NCI-H128 (cell line): ENCODE measurements around the gene PARD3.
"Not testable (repeated sequence)": the region's sequence is repeated elsewhere in the genome, so short reads cannot be mapped to it uniquely, and the experiment has no call there.

Experiments used
- DNase-seq: peaks from one replicate; lab custom pipeline; 2025; ENCODE audit not compliant: unreplicated experiment; lab: John Stamatoyannopoulos, UW

The PARD3 gene

DNA sequence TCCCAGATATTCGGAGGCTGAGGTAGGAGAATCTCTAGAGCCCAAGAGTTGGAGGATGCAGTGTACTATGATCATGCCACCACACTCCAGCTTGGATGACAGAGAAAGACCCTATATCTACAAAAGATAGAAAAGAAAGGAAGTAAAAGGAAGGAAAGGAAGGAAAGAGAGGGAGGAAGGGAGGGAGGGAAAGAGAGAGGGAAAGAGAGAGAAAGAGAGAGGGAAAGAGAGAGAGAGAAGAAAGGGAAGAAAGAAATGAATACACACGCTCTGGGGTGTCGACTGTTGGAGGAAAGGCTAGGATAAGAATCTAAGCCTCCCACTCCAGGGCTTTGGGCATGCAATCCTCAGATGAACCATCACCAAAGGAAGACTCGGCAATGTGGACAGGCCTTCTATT, 69.9 kb downstream of the PARD3 start:
- DNase-seq = no peak

DNA sequence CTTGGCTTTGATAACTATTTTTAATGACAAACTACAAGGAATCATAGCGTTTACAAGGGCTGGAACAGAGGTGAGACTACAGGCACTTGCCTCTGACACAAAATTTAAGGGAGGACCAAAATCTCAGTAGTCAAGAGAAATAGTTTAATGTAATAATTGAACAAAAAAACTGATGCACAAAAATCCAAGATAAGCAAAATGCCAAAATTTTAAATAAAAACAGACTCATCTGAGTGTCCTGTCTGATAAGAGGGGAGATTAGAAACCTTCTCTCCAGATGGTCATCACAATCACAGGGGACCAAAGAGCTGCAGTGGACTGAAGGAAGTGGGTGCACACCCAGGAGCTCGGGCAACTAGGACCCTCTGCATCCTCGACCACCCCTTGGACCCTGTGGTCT, 70.5 kb downstream of the PARD3 start:
- DNase-seq = no peak

DNA sequence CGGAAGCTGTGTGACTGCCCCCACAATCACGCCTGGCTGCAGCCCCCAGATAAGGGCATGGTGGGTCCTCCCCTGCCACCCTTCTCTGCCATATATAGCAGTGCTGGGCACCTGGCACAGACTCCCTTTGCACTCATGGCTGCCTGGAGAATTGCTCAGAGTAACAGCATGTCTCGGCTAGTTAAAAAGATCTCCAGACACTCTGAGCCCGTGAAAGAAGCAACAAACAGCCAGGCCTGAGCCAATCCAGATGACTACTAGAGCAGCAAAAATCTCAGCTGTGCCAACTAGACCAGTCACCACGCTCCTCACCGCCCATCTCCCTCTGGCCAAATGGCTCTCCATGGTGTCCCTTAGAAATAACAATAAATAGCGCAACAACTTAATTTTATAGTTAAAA, 71.3 kb downstream of the PARD3 start:
- no peak for DNase-seq

DNA sequence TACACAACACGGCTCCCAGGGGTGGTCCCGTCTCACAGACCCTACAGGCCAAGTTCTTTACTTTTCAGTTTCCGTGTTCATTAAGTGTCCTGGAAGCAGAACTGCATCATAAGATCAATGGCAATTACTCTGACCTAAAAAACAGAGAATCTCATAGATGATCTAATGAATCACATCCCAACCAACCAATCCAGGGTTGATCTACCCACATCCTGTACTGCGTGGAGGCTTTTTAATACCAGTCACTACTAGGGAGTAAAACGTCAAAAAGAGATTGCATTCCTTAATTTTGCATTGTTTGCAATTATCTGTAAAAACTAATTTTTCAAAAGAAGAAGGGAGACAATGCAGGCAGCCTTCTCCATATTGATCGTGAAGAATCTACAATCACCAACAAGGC, 72.6 kb downstream of the PARD3 start:
- no peak for DNase-seq

DNA sequence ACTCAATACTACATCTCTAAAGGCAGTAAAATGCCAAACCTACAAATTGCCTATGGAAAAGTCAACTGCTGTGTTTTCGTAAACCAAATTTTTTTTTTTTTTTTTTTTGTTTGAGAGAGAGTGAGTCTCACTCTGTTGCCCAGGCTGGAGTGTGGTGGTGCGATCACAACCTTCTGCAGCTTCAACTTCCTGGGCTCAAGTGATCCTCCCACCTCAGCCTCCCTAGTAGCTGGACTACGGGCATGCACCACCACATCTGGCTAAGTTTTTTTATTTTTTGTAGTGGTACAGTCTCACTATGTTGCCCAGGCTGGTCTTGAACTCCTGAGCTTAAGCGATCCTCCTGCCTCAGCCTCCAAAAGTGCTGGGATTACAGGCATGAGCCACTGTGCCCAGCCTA, 74.0 kb downstream of the PARD3 start:
- DNase-seq = not testable (repeated sequence)

DNA sequence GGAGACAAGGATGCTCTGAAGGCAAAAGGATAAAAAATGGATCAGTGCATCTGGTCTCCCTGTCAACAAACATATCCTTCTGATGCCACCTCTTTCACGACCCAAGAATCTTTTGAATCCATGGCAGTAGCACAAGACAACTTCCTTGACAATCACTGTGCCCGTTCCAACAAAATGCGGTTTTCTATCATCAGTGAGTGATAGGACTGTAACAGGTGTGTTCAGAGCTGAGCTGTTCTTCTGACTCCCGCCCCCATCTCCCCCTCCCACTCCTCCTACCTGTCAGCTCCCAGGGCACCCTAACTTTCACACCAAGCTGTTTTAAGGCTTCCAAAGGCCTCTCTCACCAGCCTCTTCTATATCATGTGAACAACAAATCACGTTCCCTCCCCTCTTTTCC, 74.8 kb downstream of the PARD3 start:
- DNase-seq = no peak

DNA sequence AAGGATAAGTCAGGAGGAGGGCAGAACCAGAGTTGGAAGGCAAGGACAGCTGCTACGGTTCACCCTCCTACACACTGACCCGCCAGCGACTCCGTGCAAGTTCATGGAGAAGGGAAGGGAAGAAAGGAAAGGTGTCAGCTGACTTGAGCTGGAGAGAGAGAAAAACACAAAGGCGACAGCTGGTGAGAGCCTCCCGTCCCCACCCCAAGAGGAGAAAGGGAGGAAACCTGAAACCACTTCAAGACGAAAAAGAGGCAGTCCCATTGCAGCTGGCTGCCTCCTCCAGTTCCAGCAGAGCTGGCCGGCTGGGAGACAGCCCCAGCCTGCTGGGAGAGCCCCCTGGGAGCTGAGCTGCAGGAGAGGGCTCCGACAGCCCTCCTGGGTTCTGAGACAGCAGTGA, 75.2 kb downstream of the PARD3 start:
- DNase-seq = peak; percentile 62

DNA sequence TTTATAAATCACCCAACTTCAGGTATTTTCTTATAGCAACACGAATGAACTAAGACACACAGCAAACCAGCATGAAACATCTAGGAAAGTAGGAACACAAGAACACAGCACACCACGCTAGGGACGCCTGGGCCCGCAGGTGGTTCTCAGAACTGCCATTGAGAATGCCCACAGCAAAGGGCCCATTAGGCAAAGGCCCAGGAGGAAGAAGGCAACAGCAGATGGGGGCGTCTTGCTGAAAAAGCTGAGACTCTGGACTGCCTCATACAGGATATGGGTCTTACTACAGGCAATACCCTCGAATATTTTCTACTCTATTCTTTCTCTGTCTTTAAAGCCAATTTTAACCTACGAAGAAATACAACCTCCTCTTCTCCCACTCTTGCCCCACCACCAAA, 77.3 kb downstream of the PARD3 start:
- no peak for DNase-seq

DNA sequence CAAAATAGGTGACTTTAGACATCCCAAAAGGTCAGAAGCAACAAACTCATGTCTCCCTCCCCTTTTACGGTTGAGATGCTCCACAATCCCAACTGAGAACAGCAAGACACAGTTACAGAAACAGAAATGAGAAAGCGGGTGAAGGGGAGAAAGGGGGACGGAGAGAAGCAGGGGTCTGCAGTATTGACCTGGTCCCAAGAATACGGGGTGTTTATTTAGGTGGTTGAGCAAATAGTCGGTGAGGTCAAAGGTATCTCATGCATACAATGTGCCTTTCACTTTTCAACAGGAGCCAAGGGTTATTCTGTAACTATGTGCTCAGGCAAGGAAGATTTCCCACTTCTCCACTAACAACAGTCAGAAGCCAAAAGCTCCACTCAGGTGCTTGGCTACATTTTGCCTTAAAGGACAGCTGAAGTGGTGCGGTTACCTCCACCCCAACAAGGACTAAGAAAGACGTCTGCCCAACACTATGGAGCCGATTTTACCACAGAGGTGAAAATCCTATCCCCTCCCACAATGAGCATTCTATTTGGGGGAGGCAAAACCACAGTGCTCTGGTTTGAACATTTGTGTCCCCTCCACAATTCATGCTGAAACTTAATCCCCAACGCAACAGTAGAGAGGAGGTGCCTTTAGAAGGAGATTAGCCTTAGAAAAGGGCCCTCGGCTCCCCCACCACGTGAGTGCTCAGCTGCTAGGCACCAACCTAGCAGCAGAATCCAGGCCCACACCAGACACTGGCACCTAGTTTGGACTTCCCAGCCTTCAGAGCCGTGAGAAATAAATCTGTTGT, 77.9 kb downstream of the PARD3 start:
- no peak for DNase-seq

DNA sequence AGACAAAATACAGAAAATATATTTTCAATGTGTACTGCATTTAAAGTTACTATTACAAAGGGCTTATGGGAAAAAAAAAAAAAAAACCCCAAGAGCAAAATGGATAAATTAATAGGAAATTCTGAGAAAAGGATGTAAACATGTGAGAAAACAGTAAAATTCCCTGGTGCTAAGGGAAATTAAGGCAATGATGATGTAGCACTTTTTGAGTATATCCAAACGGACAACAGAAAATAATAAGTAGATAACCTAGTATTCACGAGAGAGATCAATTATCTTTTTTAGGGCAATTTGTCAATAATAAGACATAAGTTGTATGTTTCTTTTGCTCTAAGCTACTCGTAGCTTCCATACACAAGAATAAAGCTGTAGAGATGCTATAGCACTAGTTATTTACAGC, 80.2 kb downstream of the PARD3 start:
- no peak for DNase-seq

DNA sequence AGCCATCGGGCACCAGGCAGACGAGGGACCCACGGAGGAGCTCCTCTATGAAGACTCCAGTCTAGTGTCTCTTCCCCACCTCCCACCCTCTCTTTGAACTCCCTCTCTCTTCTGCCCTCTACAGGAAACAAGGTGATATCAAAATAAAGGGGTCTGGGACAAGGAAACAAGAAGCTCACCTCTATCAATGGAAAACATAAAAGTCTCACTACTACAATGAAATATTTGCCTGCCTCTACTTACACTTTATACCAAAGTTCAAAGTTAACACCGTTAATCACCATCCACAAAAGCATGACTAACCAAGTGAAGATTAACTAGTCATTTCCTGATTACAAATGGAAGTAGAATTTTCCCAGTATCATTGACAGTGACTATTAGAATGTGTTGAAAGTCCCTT, 82.2 kb downstream of the PARD3 start:
- no peak for DNase-seq

DNA sequence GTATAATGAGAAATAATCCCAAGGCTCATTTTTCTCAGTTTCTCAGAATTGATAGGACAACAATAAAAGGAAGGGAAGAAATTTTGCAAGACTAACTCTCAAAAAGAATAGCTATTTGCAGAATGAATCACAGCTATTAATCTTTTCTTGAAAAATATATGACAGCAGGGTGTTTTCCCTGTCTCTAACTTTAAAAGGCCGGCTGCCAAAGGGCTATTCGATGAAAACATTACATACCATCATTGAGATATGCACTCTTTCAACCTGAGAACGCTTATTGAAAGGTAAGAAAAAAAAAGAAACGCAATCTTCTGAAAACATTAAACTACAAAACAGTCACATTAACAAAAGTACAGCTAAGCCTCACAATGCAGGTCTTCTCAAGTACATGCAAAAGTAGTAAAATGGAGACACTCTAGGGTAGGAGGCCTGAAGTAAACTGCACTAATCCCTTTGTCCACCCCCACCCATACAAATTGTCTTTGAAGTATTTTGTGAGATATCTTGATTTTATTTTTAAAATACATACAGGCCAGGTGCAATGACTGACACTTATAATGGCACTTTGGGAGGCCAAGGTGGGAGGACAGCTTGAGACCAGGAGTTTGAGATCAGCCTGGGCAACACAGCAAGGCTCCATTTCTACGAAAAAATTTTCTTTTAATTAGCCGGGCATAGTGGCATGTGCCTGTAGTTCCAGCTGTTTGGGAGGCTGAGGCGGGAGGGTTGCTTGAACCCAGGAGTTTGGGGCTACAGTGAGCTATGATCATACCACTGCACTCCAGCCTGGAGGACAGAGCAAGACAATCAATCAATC, 83.0 kb downstream of the PARD3 start:
- no peak for DNase-seq

DNA sequence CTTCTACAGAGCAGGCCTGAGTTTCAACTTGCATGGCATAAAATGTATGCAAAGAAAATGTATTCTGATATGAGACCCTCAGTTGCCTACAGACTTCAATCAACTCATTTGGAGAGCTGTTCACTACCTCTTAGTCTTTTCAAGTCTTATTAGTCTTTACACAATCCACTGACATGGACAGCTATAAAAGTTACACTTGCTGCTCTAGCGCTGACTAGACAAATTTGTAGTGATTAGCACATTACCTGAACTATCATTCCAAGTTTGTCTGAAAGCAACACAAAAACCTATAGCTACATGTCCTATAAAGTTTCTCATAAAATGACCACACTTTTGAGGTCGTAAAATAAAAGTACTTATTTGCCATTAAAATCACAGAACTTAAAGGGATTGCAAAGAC, 83.9 kb downstream of the PARD3 start:
- DNase-seq = no peak

DNA sequence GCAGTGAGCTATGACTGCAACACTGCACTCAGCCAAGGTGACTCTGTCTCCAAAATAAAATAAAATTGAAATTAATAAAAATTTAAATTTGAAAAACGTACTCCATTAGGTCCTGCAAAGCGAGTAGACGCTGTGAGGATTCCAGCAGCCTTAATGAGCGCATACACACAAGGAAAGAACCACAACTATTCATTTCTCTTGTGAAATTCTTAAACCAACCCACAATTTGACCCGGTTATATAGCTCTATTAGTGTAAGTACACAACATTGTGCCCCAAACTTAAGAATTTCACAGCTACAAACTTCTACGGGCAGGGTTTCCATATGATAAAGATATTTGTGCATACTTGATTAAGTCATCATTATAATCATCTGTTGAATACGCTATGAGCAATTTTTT, 84.4 kb downstream of the PARD3 start:
- DNase-seq = no peak

DNA sequence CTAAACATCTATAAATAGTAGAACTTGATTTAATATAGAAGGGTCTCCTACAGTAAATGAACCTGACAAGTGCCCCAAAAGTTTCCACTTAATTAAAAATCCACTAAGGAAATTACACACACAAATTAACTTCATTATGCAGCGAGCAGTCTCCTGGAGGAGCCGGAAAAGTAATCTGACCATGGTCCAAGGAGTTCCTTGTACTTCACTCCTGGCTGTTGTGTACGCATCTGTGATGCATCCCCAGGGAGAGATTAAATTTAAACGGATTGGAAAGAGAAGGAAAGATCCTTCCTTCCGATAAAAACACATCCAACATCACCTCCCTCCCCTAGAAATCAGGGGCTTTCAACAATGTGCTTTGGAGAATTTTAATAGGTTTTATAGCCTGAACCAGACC, 85.5 kb downstream of the PARD3 start:
- no peak for DNase-seq

DNA sequence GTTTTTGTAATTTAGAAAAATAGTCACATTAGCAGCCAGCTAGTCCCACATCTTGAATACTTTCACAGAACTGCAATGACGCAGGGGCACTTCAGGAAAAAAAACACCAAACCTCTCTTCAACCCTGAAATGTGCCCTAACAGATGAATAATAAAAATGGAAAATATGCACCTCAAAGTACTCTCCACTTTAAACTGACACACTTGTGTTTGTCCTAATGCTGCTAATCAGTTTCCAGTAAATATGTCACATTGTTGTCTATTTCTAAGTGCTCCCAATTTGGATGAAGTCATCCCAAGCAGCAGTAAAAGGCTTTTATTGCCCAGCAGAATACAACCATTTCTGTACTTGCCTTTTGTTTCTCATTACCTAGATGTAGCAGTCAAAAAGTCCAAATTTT, 86.7 kb downstream of the PARD3 start:
- no peak for DNase-seq

DNA sequence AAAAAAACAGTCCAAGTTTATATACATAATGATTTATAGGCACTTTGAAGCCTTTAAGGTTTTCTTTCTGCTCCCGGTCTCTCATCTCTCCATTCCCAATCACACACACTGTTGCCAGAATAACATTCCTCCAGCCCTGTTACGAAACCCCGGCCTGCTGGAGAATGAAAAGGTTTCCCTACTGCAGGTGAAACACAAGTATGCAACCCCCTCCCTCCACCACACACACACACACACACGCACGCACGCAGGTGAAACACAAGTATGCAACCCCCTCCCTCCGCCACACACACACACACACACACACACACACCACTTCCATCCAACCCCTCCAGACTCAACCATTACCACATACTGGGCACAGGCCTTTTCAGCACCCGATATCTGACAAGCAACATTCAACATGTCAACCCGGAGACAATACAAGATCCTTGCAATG, 87.5 kb downstream of the PARD3 start:
- DNase-seq = no peak

DNA sequence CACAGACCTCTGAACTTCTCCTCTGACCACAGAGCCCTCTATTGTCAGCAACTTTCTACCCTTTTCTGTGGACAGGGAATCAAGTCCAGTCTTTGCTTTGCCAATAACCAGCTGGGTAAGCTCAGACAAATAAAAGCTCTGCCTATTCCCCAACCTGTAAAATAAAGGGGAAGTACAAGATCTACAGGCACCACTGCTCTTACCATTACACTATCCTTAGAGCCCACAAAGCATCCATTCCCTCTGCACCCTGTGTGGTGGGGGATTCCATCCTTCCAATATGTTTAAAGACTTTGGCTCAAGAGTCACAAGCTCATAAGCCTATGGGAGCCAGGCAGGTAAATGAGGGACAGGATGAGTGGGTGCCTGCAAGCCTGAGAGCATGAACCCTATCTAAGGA, 88.2 kb downstream of the PARD3 start:
- DNase-seq = no peak

DNA sequence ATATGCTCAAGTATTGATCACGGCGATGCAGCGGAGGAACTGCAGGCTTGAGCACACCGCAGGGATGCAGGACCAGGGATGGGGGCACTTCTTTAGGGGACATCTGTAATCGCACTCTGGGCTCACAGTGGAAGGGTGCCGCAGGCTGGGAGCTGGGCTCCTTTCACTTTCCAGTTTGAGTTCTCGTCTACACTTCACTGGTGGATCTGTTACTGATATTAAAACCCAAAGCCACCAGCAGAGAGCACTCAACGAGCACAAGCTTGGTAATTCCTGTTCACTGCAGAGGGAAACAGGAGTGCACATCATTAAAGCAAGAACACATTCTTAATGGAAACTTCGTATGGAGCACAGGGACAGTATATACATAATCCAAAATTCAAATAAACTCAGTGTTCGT, 91.3 kb downstream of the PARD3 start:
- DNase-seq = peak; percentile 1

DNA sequence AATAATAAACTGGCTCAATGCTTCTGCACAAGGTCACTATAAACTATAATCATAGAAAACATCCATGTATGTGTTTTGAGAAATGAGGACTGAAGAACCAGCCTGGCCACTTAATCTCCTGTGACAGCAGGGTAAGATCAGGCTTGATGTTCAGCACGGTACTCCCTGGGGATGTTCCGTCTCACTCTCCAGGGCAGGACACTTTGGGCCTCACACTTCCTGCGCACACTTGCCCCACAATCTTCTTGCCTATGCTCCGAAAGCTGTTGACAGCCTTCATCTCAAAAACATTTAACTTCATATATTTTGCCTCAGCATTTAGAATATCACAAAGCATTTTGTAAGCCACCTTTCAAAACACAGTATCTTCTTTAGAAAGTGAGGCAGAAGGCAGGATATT, 92.7 kb downstream of the PARD3 start:
- DNase-seq = no peak

DNA sequence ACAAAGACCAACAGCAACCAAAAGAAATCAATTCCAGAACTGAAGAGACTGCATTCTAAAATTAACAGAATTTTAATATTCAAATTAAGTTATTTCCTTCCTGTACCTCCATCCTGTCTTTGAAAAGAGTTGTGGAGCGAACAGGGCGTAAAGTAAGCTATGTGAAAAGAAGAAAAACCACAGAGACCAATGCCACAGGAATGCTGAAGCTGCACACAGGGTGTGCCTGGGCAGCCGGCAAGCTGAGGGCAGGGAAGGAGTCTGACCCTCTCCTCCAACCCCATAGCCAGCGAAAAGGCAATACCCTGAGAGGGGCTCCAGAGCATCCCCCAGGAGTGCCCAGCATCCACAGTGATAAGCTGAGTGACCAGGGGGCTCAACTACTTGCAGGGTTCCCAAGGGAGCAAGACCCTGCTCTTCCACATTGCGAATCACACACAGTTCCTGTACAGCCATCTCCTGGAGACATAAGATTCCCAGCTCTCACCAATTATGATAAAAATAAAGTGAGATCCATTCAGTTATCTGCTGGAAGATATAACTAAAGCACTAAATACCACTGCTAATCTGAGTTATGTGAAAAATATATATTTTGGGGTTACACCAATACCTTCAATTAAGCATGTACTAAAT, 93.8 kb downstream of the PARD3 start:
- DNase-seq = no peak

DNA sequence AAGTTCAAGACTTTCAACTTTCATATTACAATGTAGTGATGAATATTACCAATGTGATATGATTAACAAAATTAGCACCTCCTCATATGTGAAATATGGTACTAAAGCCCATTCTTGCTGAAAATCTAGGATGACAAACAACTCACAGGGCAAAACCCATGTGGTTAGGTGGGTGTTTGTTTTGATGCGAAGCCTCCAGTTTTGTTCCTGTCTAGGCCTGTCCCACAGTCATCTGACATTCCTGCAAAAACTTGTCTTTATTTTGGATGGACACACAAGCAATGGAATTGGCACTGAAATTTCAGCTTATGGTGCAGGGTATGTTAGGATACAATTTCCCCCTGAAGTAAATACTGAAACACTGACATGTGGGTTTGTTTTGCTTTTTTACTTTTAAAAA, 95.3 kb downstream of the PARD3 start:
- no peak for DNase-seq
